T-helper 1 cell (primary cell): ENCODE measurements around the gene AGAP1.
A peak's percentile ranks its signal among the peaks of the same experiment; 100 is the strongest.

Experiments used
- DNase-seq, 5 donors: peaks; one replicate each; pipeline ENCODE4 v3.0.0-alpha.2; 2012 to 2020

AGAP1 gene

DNA sequence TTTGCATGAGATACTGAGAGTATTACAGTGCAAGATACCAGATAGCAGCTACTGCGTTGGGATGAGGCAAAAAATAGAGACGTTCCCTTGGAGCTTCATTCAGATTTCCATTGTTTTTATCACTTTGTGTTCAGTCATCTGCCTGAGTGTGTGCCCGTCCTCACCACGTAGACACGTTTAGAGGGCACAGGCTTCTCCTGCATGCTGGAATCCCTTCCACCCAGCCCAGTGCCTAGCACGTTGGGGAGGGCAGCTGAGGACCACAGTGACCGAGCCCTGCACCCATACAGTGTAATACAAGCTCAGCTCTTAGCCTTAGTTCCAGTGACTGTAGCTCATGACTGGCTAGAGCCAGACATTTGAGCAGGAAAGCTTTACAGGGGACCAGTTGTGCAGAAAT lies 539.6 kb downstream of the AGAP1 start:
- no peak for DNase-seq

DNA sequence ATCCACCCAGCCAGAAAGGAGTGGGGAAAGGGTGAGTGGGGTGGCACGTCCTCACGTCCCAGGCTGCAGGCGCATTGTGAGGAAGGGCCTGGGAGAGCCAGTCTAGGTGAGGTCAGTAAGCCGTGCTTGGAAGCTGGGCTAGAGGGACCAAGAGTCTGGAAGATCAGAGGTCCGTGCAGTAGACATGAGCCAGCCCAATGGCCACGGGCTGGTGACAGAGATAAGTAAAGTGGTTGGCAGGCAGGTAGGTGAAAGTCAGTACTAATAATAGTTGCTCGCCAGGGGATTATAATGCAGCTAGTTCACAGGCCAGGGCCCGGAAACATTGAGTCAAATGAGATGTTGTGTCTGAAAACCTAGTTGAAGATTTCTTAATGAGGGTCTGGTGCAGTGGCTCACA lies 541.1 kb downstream of the AGAP1 start:
- no peak for DNase-seq

DNA sequence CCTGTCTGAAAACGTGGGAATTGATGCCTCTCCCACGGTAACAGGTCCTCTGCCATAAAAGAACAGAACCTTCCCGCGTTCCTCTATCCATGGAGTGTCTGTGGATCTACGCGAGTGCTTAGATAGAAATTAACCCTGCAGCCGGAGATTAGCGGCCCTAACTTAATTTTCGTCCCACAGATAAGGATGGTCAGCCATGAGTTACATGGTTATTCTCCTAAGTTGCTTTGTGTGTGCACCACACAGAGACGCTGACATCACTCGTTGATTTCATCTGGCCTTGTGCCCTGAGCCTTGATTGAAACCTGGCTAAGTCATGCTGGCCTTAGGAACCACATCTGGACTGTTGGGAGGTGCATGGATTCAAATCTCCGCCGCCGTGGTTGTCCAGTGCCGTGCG lies 542.2 kb downstream of the AGAP1 start:
- no peak for DNase-seq

DNA sequence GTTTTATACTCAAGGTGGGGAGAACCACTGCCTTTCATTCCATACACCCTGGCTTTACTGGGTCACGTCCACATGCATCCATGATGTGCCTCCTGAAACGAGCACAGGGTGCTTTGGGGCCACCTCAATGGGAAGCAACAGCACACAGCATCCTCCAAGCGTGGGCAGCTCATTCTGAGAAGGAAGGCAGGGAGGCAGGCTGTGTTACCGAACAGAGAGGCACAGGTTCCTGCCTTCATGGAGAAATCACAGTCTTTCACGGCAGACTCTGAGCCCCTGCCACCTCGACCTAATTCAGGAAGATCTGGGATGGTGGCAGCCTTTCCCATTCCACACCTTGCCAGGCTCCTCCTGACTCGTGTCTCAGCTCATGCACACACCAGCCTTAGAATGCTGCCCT lies 544.3 kb downstream of the AGAP1 start:
- no peak for DNase-seq

DNA sequence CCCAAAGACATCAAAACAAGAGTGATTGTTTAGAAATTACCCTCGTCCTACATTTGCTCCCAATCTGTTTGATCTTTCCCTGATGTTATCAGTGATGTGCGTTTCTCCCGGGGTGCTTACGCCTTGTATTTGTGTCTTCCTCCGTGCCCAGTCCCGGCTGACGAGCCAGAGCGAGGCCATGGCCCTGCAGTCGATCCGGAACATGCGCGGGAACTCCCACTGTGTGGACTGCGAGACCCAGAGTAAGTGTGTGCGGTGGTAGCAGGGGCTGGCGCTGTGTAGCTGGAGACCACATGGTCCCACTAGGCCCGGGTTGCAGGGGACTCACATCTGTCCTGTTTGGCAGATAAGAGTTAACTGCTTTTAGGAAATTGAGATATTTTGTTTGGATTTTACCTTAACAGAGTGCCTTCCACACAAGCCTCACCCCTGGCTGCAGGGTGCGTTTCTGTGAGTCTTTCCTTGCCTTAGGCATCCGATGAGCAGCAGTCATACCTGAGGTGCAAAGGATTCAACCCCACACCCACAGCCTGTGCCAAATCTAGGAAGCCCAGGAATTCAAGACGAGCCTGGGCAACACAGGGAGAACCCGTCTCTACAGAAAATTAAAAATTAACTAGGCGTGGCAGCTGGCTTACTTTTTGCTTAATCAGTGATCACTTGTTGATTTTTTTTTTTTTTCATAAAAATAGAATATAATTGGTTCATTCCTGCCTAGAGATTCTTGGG lies 546.9 kb downstream of the AGAP1 start:
- no peak for DNase-seq

DNA sequence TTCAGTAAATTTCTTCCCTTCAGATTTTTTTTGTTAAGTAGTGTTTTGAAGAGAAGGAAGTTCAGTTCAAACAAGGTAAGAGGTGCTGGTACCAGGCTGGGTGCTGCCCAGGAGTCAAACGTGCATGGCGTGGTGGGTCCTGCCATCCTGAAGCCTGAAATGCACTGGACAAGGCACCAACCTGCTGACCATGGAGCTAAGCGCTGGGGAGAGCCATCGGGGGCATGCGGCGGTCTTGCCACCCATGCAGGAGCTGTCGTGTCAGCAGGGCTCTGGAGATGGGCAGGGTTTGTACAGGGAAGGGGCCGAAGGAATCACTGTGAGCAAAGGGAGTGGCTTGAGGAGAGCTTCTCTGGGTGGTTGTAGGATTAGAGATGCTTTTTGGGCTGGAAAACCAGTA lies 547.8 kb downstream of the AGAP1 start:
- DNase-seq: no peak

DNA sequence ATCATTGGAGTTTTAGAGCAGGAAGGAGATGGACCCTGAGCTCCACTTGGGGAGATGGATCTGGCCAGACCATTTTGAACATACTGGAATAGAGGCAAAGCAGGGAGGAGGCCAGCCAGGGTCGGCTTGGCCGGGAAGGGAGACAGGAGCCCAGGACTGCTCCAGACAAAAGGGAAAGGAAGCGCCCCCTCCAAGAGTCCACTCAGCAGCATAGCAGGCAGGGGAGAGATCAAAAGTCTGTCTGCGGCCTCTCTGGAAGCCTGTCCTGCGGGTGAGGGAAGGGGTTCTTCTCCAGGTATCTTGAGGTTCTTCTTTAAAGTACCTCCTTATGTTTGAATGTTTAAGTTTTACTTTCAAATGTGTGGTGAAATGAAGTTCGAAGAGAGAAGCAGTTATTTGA lies 548.2 kb downstream of the AGAP1 start:
- no peak for DNase-seq

DNA sequence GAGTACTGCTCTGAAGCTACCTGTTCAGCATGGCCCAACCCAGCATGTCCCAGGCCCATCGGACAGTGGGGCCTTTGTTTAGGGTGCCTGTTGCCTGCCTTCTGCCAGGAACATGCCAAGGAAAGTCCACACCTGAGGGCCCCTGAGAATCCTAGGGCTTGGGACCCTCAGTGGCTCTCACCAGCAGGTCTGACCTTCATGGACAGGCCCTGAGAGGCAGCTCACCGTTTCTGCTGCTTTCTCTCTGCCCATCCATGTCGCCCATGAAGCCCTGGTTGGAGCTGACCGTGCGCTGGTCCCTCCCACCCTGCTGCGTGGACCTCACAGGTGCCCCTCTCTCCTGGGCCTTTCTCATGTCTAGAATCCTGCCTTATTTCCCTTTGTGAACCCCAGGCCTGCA lies 550.3 kb downstream of the AGAP1 start:
- DNase-seq: no peak

DNA sequence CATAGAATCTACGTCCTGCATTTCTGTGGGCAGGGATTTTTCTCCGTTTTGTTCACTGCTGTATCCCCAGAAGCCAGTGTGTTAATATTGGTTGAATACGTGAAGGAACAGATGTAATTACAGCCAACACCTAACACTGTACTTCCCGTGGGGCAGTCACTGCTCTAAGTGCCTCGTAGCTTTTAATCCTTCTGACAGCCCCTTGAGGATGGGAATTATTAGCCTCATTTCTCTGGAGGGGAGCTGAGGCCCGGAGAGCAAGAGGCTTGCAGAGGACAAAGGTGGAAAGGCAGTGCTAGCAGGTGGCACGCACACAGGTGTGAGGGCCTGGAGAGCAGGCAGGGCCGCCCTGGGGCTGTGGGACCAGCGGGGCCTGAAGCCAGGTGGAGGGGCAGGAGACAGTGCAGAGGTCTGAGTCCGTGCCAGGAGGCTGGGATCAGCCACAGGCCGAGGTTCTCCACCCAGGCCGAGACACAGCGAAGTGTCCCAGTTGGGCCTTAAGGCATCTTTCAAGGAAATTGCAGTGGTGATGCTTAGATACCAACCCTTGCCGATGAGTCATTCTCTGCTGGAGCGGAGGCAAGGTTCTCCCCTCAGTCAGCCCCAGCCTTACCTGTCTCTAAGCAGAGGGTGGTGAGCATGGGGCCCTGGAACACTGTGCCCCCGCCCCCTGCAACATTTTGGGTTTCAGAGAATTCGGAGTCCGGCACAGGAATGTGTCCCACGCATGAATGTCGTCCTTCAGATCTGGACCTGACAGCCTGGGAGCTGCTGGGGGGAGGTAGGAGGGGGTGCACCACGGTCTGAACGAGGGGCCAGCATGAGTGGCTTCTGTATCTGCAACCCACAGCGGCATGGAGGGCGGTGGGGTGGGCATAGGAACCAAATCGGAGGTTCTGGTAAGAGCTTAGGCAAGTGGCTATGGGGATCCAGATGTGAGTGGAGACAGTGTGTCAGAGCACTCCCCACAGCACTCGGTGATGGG lies 551.7 kb downstream of the AGAP1 start:
- DNase-seq: no peak

DNA sequence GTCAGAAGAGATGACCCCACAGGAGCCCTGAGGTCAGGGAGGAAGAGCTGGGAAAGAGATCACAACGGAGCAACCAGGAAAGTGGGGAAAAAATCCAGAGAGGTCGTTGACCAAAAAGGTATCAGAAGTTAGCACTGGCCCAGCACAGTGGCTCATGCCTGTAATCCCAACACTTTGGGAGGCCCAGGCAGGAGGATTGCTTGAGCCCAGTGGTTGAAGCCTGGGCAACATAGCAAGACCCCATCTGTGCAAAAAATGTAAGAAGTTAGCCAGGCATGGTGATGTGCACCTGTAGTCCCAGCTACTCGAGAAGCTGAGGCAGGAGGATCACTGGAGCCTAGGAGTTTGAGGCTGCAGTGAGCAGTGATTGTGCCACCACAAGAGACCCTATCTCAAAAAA lies 552.9 kb downstream of the AGAP1 start:
- no peak for DNase-seq

DNA sequence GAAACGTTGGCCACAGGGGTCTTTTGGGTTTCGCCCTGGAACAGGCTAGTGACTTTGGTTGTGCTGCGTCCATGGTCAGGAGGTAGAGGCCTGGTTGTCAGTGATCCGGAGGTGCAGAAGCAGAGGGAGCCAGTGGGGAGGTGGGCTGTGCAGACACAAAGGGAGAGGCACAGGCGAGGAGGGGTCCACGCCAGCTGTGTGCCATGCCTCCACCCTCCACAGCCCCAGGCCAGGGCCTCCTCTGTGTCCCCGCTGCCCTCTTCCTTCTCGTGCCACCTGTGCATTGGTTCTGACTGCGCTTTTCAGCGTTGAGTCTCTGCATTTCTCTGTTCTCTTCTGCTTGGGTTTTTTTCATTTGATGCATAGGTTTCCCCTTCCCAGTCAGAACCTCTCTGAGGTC lies 553.3 kb downstream of the AGAP1 start:
- no peak for DNase-seq

DNA sequence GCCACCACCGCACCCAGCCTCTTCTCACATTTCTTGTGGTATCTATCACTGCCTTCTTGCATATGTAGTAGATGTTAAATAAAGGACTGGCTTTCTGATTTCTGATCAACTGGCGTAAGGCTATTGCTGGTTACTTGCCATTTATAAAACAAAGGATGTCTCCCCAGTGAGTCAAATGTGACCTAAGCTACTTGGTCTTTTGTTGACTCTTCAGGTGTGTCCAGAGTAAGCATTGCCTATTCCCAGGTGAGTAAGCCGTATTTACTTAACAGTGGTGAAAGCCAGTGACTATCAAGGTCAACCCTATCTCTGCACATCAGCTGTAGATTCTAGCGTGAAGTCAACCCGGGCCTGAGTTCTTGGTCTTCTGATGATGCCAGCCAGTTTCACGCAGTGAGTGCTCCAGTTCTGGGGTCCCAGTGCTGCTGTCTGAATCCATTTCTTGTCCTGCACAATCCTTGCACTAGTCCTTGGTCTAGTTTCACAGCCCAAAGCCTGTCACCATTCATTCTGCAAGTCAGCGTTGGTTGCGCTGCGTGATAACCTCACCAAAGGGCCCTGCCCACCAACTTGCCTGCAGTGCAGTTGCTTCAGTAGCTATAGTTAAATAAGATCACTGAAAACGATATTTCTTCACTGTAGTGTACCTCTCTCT lies 554.2 kb downstream of the AGAP1 start:
- no peak for DNase-seq

DNA sequence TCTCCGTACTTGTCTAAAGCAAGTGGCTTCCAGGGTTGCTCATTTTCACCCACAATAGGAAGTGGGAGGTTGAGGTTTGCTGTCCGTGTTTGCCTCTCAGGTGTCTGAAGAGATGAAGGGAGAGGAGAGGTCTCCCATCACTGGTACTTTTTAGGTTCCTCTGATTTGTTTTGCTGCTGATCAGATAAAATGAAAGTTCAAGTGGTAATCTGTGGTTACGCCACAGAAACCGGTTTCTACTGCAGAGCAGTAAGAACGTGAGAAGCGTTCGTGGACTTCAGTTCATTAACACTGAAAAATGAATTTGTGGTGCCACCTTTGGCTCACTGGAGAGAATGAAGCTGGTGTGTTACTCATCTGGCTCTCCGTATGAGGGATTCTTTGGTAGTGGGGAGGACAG lies 556.1 kb downstream of the AGAP1 start:
- DNase-seq: peak in 1 of 5 donors; percentile 42

DNA sequence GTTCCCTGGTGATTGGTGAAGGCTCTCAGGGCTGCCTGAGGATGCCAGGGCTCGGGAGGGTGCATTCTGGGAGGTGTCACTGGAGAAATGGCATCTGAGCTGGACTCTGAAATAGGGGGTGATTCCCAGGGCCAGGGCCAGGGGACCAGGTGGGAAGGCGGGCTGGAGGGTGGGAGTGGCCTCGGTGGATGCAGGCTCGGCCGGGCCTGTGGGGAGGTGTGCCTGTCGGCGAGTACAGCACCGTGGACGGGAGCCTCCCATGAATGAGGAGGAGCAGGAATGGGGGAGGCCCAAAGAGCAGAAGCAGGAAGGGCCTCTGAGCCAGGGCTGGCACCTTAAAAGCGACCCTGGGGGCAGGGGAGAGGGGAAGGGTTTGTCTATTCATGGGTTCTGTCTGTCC lies 557.5 kb downstream of the AGAP1 start:
- DNase-seq: no peak

DNA sequence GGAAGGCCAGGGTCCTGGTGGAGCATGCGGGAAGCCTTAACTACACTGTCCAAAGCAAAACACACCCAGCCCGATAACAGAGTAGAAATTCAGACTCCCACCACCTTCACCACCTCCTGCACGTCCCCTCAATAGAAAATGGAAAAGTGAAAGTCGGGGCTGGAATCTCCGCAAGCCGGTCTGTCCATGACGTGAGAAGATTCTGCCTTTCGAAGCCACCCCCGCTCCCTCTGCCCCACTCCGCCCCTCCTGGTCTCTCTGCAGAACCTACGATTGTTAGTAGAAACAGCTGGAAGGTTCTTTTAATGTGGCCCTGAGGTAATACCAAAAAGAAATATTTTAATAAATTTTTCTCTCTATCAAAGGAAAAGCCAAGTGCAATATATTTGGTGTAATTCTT lies 558.0 kb downstream of the AGAP1 start:
- no peak for DNase-seq

DNA sequence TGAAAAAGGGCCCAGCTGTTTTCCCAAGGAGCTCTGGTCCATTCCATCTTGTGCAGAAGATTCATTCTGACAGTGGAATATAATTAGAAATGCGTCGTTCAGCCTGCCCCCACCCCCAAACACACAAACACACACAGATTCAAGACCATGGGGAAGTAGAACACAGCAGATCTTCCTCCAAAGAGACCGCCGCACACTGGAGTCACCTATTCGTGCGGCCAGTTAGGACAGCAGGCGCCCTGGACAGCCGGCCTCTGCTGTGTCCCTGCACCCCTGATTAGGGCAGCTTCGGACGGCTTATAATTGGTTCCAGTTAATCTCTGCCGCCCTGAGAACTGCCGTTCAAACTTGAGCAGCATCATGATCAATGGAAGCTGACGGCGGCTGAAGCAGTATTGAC lies 558.4 kb downstream of the AGAP1 start:
- no peak for DNase-seq

DNA sequence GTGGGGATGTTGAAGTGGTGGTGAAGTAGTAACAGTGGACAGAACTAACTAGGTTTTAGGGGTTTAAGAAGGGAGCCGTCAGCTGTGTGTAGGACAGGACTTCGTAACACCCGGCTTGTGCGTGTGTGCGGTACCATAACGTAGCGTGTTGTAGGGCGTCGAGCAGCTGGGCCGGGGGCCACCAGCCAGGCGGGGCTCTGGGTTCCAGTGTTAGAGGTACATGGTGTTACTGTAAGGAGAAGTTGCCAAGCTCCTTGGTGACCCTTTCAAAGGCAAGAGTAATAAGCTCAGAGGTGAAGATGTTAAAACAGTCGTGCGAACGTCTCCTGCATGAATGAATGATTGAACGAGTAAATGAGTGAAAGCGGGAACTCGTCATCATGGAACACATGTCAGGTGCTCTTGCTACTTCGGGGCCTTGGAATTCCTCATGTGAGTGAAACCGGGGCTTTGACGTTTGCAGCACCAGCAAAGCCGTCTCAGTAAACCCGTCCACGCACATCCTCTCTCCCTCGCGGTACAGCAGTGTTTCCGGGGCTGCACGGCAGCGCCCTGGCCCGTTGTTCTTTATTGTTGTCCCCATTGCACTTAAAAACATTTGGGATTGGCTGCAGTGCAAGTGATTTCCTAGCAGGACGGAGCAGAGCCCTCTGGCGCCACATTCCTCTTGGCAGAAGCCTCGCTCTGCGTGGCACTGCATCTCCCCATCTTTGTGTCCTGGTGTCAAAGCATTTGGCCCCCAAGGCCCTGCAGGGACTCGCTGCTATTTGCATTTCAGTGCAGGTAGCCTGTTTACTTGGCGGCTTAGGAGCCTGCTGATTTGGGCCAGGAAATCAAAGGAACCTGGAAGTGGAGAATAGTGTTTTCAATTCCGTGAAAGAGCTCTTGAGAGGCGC lies 559.3 kb downstream of the AGAP1 start:
- no peak for DNase-seq

DNA sequence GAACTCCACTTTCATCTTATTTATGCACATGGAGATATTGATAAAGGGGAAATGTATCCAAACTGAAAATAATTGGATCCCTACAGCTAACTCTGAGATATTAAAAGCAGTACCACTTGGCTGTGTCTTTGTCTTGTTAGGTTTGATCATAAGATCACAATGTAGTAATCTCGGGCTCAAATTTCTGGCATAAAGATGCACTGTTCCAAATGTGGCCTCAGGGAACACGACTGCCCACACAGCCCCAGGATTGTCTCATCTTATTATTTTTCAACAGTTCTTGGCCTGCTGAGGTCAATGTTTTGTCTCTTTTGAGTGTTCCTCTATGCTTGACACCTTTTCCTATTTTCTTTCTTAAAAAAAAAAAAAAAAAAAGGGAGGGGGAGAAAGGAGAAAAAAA lies 560.3 kb downstream of the AGAP1 start:
- DNase-seq: no peak

DNA sequence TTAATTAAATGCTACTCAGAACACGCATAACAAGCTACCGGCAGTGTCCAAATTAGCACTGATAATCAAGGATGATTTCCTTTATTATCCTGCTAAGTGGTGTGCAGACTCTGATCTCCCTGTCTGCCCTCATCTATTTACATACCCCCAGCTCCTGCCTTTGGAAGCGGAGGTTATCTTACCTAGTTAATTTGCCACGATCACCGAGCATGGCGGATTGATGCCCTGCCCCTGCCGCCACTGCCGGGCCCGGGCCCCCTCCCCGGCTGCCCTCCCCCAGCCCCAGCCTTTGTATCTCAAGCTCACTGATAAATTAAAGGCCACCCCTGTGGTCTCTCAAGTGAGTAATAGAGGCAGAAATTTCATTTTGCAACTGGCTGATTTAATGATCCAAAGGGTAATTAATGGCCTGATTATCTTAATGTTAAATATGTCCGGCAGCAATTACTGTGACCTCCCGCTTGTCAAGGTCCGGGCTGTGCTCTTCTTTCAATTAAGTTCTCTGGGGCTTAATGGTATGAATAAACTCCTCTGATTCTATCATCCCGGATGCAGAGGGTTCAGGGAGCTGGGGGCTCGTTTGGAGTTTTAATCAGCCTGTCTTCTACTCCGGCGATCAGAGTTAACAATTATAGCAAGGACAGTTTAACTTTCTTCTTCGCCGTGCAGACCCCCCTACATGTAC lies 560.9 kb downstream of the AGAP1 start:
- no peak for DNase-seq

DNA sequence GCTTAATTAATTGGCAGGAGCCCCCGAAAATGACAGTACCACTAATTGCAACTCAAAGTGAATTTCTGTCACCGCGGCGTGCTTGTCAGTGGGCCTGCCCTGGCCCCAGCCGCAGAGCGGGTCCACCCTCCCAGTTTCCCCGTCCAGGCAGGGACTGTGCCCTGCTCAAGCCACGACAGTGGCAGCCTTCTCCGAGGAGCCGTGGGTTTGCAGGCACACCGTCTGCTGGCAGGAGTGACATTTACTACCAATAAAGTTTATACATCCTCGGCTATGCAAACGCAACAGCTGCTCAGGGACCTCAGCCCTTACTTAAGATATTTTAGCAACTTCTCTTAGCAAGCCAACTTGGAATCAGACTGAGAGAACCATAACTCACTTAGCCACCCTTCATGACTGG lies 561.6 kb downstream of the AGAP1 start:
- DNase-seq: no peak

DNA sequence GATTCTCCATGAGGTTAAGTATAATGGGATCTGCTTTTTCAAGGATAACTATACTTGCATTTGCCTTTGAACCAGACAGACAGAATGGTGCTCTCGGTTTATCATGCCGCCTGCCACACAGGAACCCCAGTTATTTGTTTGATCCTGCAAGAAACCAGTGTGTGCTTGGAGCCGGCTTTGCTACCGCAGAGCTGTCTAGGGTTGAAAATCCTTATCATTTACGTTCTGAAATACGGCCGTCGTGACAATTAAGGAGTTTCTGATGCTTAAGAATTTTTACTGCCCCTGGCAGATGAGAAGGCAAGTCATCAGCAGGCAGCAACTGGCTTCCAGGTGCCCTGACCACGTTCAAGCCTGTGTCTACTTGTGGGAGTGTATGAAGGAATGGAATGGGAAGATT lies 562.3 kb downstream of the AGAP1 start:
- no peak for DNase-seq

DNA sequence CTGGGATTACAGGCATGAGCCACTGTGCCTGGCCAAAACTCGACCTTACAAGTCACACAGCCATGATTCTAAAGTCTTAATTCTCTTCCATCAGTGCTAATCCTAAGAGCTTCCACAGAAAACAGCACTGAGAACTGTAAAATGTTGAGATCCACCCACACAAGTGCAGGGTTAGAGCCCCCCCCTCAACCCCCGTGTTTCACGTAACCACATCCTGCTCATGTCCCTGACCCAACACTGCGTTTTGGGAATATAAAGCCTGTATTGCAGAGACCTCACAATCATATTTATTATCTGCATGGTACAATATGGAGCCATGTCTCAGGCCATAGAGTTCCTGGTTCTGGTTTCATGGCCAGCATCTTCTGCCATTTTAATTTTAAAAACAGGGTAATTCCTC lies 563.5 kb downstream of the AGAP1 start:
- no peak for DNase-seq
